ENCODE results near the gene ANKFN1.

ANKFN1 gene

DNA sequence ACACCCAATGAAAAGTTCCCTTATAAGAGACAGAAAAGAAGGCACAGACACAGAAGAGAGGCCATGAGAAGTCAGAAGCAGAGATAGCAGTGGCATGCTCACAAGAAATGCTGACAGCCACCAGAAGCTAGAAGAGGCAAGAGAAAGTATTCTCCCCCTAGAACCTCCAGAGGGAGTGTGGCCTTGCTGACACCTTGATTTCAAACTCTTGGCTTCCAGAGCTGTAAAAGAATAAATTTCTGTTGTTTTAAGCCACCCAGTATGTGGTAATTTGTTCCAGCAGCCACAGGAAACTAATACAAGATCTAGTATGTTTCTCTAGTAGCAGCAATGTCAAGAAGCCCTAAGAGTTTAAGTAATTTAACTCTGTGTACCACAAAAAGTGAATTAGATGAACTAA, 353.1 kb downstream of the ANKFN1 start:
- TF ChIP-seq CTCF (IDR thresholded peaks at IDR 0.05), result no peak
- H3K27ac ChIP-seq, result no peak overlapping the region
- H2AFZ ChIP-seq, result no peak overlapping the region

DNA sequence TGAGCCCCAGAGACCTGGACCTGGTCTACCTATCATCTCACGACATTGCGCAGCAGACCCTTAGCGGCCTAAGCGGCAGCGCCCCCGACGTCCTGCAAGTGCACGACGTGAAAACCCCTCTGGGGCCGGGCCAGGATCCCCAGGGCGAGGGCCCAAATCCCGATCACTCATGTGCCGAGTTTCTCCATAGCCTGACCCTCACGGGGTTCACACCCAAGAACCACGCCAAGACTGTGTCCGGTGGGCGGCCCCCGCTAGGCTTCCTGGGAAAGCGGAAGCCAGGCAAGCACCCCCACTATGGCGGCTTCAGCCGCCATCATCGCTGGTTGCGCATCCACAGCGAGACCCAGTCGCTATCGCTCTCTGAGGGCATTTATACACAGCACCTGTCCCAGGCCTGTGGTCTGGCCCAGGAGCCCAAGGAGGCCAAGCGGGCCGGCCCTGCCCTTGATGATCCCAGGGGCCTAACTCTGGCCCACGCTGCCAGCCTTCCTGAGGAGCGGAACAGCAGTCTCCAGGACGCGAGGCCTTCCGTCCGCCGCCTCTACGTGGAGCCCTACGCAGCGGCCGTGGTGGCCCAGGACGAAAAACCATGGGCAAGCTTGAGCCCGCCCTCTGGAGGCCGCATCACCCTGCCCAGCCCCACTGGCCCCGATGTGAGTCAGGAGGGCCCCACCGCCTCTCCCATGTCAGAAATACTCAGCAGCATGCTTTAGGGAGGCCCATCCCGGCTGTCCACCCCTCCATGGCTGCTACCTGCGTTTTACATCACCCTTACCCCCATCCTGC, 357.5 kb downstream of the ANKFN1 start:
- TF ChIP-seq CTCF (IDR thresholded peaks at IDR 0.05), result no peak
- H3K27me3 ChIP-seq (ENCODE audit: control insufficient read depth, insufficient read depth, low read length), result no peaks in the 10 kb centered on the region
- no peak overlapping the region for H3K27ac ChIP-seq
- H3K4me3 ChIP-seq (ENCODE audit: low read depth, low read length), result no peak overlapping the region
- H3K4me1 ChIP-seq, result no peaks in the 10 kb centered on the region
- H2AFZ ChIP-seq, result no peak overlapping the region
- no peaks in the 10 kb centered on the region for H3K36me3 ChIP-seq (ENCODE audit: control insufficient read depth, insufficient read depth, low read length)
- H3K9me3 ChIP-seq (ENCODE audit: control insufficient read depth, low read length), result no peaks in the 10 kb centered on the region
- no peak overlapping the region for H3K4me2 ChIP-seq (ENCODE audit: low read length)
- H3K9ac ChIP-seq, result no peak overlapping the region
- H3K79me2 ChIP-seq, result no peaks in the 10 kb centered on the region

More for the DNA sequence above, 353.1 kb downstream of the ANKFN1 start:
- Histone ChIP-seq H3K9me3 (ENCODE audit: control insufficient read depth, low read length) (no peaks in the 10 kb centered on the region), H3K27me3 (ENCODE audit: control insufficient read depth, insufficient read depth, low read length) (no peaks in the 10 kb centered on the region), H3K4me2 (ENCODE audit: low read length) (no peak overlapping the region), H3K4me3 (ENCODE audit: low read depth, low read length) (no peak overlapping the region), H3K36me3 (ENCODE audit: control insufficient read depth, insufficient read depth, low read length) (no peaks in the 10 kb centered on the region), H3K79me2 (no peaks in the 10 kb centered on the region), H3K4me1 (no peaks in the 10 kb centered on the region), H3K9ac (no peak overlapping the region)

DNA sequence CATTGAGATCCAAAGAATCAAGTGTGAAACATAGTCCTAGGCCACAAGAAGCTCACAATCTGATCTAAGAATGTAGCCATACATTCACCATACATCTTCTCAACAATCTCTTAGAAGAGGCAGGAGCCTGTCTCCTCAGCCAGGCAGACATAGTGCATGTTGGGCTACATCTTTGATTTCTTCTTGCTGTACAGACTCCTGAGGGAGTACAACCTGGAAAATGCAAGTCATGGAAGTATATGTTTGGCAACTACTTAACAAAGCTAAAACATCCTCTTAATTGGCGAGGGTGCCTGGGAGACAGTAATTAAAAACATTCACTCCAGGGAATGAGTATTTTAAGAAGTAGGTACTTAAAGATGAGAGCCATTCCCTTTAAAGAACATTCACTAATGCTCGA, 361.0 kb downstream of the ANKFN1 start:
- Histone ChIP-seq H3K27me3 (ENCODE audit: control insufficient read depth, insufficient read depth, low read length) (no peaks in the 10 kb centered on the region), H3K9ac (no peak overlapping the region), H3K4me2 (ENCODE audit: low read length) (no peak overlapping the region), H3K79me2 (no peaks in the 10 kb centered on the region), H3K27ac (no peak overlapping the region), H3K36me3 (ENCODE audit: control insufficient read depth, insufficient read depth, low read length) (no peaks in the 10 kb centered on the region), H3K4me1 (no peaks in the 10 kb centered on the region), H3K9me3 (ENCODE audit: control insufficient read depth, low read length) (no peaks in the 10 kb centered on the region), H2AFZ (no peak overlapping the region), H3K4me3 (ENCODE audit: low read depth, low read length) (no peak overlapping the region)
- TF ChIP-seq CTCF (IDR thresholded peaks at IDR 0.05), result no peak

DNA sequence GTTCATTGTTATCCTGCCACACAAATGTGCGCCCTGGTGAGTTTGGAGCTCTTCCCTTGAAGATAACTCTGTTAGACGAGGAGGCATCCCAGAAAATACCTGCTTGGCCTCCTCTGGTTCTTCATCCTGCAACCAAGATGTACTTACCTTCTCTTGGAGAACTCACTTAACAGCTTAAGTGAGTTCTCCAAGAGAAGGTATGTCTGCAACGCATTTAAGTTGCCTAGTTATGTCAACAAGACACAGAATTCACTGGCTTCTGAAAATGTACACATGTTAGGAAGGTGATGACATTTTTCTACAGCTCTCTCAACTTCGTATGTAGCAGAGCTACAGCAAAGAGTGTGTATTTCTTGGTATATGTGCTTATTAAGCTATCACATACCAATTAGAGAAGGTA, 361.6 kb downstream of the ANKFN1 start:
- no peak overlapping the region for H3K4me3 ChIP-seq (ENCODE audit: low read depth, low read length)
- TF ChIP-seq CTCF (IDR thresholded peaks at IDR 0.05), result no peak
- no peak overlapping the region for H3K4me2 ChIP-seq (ENCODE audit: low read length)
- no peak overlapping the region for H2AFZ ChIP-seq
- no peaks in the 10 kb centered on the region for H3K4me1 ChIP-seq
- H3K27me3 ChIP-seq (ENCODE audit: control insufficient read depth, insufficient read depth, low read length), result no peaks in the 10 kb centered on the region
- no peaks in the 10 kb centered on the region for H3K36me3 ChIP-seq (ENCODE audit: control insufficient read depth, insufficient read depth, low read length)
- H3K9ac ChIP-seq, result no peak overlapping the region
- H3K27ac ChIP-seq, result no peak overlapping the region
- H3K9me3 ChIP-seq (ENCODE audit: control insufficient read depth, low read length), result no peaks in the 10 kb centered on the region
- no peaks in the 10 kb centered on the region for H3K79me2 ChIP-seq

Measured in parathyroid adenoma (tissue), 2 donors.